Activated naive CD8-positive, alpha-beta T cell treated with anti-CD3 and anti-CD28 coated beads, Interleukin-2, amount 50 U/mL, for 16 hours (primary cell): ENCODE measurements around the gene TMEM79.

Experiments used
- DNase-seq: peaks from one replicate; pipeline ENCODE4 v3.0.0-alpha.2; 2020; ENCODE audit warnings: low read depth, low spot score

TMEM79 gene

DNA sequence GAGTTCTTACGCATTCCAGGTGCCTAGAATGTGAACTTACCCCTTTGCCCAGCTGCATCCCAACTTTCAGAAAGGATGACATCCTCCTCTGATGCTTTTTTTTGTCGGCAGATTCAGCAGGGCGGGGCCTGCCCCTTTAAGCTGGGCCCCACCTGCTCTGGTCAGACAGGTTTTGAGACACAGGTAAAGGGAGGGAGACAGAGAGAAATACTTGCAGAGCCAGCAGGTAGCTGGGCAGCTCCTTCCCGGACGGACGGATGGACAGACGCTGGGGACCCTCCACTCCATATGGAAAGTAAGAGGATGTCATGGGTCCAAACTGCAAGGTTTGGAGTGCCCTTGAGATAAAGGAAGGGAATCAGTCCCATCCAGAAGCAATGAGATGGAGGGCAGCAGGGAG lies at the start of gene TMEM79:
TSS of gene TMEM79 (plus strand) at position 214 of the 400 bp plus-strand sequence. CDS start 902 bp downstream, outside the sequence.
- DNase-seq: no peak

DNA sequence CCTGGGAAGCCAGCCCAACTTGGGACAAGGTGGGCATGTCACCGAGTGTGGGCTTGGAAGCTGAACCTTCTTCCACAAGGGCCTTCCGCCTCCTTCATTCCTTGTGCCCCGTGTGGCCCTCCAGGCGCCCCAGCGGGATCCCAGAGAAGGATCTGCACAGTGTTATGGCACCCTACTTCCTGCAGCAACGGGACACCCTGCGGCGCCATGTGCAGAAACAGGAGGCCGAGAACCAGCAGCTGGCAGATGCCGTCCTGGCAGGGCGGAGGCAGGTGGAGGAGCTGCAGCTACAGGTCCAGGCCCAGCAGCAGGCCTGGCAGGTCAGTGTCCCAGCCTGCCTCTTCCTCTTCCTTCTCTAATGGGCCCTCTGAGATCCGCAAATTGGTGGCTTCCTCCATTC lies 48.0 kb upstream of the TMEM79 start:
- no peak for DNase-seq

- no peak for DNase-seq
Observed at GRCh38 chr1:156238248-156238647, 45.9 kb upstream of the TMEM79 start.

DNA sequence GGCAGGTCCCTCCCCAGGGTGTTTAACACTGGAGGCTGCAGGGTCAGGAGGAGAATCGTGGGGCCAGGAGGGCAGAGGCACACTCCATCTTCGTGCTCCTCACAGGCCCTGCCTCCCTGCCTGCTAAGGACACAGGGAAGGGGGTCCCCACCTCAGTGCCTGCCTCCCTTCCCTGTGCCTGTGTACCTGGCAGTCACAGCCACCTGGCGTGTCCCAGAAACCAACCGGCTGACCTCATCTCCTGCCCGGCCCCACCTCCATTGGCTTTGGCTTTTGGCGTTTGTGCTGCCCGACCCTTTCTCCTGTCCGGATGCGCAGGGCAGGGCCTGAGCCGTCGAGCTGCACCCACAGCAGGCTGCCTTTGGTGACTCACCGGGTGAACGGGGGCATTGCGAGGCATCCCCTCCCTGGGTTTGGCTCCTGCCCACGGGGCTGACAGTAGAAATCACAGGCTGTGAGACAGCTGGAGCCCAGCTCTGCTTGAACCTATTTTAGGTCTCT lies 42.8 kb upstream of the TMEM79 start:
- DNase-seq: no peak

GRCh38 chr1:156241926-156242325 lies 42.2 kb upstream of the TMEM79 start, which contains the start of gene BGLAP:
Gene BGLAP, plus strand, starts transcription at chr1:156242184. Its CDS starts 48 bp downstream, at chr1:156242232.
- no peak for DNase-seq

DNA sequence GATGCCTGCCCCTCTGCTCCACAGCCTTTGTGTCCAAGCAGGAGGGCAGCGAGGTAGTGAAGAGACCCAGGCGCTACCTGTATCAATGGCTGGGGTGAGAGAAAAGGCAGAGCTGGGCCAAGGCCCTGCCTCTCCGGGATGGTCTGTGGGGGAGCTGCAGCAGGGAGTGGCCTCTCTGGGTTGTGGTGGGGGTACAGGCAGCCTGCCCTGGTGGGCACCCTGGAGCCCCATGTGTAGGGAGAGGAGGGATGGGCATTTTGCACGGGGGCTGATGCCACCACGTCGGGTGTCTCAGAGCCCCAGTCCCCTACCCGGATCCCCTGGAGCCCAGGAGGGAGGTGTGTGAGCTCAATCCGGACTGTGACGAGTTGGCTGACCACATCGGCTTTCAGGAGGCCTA lies 41.4 kb upstream of the TMEM79 start:
- DNase-seq: no peak

- no peak for DNase-seq
Observed at GRCh38 chr1:156244126-156244525, 40.0 kb upstream of the TMEM79 start.

DNA sequence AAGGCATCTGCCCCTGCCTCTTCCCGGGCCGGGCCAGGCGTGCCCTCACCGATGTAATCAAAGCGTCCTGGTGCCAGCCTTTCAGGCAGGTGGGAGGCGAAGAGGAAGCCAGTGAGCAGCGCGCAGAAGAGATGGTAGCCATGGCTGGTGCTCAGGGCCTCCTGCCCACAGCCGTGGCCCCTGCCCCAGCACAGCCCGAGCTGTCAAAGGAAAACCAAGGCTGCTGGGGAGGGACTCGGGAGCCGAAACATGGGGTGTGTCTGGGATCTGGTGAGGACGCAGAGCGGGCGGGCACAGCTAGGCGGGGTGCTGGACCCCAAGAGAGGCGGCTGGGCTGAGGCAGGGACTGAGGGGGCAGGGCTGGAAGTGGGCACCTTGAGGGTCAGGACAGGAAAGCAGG lies 39.4 kb upstream of the TMEM79 start:
- no peak for DNase-seq

DNA sequence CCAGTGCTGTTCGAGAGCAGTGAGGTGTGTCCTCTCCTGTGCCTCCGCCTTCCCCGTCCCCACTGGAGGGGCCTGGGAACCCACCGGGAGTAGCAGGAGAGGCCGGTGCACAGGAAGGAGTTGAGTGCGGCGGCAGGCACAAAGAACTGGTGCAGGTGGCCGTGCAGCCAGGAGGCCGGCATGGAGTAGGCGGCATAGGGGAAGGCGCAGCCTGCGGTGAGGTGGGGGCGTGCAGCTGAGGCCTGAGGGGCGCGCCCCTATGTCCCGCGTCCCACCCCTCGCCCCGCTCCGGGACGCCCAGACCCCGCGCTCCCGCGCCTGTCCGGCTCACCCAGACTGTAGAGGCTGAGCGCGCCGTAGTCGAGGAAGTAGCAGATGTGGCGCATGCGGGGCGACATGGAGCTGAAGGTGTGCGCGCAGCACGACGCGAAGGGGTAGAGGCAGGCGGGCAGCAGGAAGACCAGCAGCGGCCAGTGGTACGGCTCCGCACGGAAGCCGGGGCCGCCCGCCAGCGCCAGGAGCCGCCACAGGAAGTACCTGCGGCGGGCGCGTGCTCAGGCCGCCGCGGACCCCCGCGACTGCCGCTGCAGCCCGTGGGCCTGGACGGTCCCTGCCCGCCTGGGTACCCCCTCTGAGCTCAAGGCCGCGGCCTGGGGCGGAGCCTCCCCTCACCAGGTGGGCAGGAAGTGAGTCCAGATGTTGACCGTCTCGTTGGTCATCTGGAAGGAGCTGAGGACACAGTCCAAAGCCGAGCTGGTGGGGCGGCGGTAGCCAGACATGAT lies 38.5 kb upstream of the TMEM79 start:
- no peak for DNase-seq

- DNase-seq: no peak
Observed at GRCh38 chr1:156246241-156246780, 37.8 kb upstream of the TMEM79 start.

GRCh38 chr1:156246781-156247459 lies 37.2 kb upstream of the TMEM79 start:
- DNase-seq: no peak

- no peak for DNase-seq
Observed at GRCh38 chr1:156247460-156248322, 36.4 kb upstream of the TMEM79 start, which contains the start of gene PAQR6. Gene PAQR6, minus strand, starts transcription at chr1:156248056. Its CDS starts 1,325 bp downstream, at chr1:156246731.

DNA sequence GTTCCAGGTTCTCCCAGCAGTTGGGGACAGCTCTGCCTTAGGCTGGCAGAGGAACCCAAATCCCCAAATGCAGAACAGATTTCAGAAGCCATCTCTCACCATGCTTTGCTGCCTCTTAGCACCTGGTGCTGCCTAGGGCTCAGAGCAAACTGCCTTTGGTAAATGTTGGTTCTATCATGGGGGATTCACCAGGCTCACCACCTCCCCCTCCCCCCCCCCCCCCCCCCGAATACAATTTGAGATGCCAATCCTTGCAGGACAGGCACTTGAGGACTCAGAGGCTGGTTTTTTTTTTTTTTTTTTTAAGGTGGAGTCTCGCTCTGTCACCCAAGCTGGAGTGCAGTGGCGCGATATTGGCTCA lies 35.8 kb upstream of the TMEM79 start:
- no peak for DNase-seq

GRCh38 chr1:156249593-156249992 lies 34.5 kb upstream of the TMEM79 start:
- no peak for DNase-seq

DNA sequence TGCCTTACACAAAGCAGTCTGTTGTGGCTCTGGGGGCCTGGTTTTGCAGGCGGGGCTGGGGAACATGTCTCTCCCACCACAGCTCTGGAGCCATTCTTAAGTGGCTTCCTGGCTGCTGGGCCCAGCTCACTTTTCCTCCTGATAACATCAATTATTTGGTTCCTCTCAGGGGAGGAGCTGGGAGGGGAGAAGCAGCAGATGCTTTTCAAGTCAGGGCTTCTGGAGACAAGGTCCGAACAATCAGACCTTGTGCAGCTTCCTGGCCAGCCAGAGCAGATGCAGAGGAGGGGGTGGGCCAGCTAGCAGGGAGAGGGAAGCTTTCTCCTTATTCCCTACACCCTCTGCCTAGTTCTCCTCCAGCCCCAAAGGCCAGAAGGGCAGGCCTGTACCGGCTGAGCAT lies 32.6 kb upstream of the TMEM79 start:
- DNase-seq: no peak

- no peak for DNase-seq
Observed at GRCh38 chr1:156253634-156254033, 30.5 kb upstream of the TMEM79 start.

DNA sequence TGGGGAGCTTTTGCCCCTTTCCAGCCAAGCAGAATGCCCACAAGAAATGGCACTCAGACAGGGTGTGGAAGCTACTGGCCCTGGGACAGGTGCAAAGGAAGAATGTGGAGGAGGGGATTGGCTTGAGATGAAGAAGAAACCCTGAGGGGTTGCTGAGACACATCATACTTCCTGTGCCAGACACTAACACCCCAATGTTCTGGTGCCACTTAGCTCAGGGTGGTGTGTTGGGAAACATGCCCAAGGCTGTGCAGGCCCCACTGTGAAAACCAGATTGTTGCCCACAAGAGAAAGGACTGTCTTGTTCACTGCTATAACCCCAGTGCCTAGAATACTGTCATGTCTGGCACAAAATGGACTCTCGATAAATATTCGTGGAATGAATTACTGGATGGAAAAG lies 26.4 kb upstream of the TMEM79 start:
- DNase-seq: no peak

DNA sequence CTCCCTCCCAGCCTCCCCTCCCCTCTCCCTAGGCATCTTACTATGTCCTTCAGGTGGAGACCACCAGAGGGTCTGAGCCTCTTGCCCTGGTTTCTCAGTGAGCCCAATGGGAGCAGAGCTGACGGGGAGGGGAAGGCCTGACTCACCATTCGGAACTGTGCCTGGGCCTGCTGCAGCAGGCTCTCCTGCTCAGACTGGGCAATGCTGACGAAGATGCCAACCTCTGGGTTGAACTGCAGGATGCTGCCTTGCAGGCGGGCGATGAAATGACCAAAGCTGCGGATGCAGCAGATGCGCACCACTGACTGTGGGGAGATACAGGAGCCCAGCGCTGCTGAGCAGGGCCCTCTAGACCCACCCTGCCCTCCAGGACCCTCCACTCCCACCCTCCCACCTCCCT lies 25.3 kb upstream of the TMEM79 start:
- DNase-seq: no peak

GRCh38 chr1:156259805-156260204 lies 24.3 kb upstream of the TMEM79 start:
- no peak for DNase-seq

GRCh38 chr1:156260896-156261295 lies 23.2 kb upstream of the TMEM79 start:
- DNase-seq: no peak

GRCh38 chr1:156262461-156263287 lies 21.5 kb upstream of the TMEM79 start:
- DNase-seq: no peak
